HG03439 (cell line): Measurements from ENCODE around the gene CAVIN3.
"Not testable (repeated sequence)": the region's sequence is repeated elsewhere in the genome, so short reads cannot be mapped to it uniquely, and the experiment has no call there.

Source experiments
- ATAC-seq: cut with Tn5 transposase; IDR thresholded peaks from one replicate; pipeline ENCODE4 v1.9.1; 2021; ENCODE audit warnings: mild to moderate bottlenecking, moderate library complexity; ENCODE audit not compliant: unreplicated experiment

Gene CAVIN3

DNA sequence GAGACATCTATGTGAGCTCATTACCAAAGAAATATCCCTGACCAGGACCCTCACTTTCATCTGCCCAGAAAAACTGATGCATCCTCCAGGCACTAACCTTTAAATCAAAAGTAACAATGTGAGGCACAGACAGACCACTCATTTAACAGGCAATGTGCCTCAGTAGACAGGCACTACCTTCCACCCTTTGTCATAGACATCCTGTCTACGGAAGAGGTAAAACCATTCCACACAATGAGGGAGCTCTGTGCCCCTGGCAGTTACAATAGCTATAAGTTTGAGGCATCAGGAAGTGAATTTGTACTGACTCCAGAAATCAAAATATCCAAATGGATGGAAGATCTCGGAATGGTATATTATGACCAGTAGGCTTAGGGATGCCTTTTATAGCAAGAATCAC, 6.7 kb upstream of the CAVIN3 start:
- ATAC-seq, result no peak

- ATAC-seq, result no peak
Observed at GRCh38 chr11:6326303-6326702, 6.0 kb upstream of the CAVIN3 start.

- ATAC-seq, result no peak
Observed at GRCh38 chr11:6323291-6323905, 3.1 kb upstream of the CAVIN3 start.

GRCh38 chr11:6321961-6322362, 1.7 kb upstream of the CAVIN3 start:
- ATAC-seq, result no peak

DNA sequence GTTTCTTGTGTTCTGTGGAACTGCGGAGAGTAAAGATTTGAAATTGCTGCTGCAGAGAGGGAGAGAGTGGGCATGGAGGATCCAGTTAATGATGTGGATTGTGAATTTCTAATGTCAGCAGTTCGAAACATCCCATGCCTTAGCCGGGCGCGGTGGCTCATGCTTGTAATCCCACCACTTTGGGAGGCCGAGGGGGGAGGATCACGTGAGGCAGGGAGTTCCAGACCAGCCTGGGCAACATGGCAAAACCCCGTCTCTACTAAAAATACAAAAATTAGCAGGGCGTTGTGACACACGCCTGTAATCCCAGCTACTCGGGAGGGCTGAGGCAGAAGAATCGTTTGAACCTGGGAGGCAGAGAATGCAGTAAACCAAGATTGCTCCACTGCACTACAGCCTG, 1.1 kb upstream of the CAVIN3 start:
- ATAC-seq, result no peak

DNA sequence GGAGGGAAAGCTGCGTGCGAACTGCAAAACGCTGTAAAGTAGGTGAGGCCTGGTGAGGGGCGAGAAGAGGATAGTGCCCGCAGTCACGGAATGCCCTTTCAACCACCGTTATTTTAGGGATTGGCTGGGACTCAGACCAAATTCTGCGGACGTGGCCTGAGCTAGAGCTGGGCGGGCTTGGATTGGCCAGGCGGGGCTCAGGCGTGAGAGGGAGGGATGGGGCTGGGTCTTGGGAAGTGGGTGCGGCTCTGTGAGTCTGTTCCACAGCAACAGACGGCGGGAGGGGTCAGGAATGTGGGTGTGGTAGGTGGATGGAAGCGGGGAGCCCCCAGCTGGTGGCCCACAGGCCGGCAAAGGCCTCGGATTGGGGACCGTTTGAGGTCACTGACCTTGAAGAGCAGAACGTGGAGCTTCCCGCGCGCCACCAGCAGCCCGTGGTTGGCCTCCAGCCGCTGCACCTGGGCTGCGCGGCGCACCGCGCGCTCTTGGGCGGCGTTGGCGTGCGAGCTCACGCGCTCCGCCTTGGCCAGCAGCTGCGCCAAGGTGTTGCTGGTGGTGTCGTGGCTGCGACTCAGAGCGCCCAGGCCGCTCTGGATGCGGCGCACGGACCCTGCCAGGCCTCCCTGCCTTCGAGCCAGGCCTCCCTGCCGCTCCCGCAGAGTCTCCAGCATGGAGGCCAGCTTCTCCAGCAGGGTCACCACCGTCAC, 444 bp downstream of the CAVIN3 start:
- no peak for ATAC-seq

- no peak for ATAC-seq
Observed at GRCh38 chr11:6319001-6319703, 1.1 kb downstream of the CAVIN3 start.

GRCh38 chr11:6318204-6318603, 2.1 kb downstream of the CAVIN3 start:
- ATAC-seq, result no peak

DNA sequence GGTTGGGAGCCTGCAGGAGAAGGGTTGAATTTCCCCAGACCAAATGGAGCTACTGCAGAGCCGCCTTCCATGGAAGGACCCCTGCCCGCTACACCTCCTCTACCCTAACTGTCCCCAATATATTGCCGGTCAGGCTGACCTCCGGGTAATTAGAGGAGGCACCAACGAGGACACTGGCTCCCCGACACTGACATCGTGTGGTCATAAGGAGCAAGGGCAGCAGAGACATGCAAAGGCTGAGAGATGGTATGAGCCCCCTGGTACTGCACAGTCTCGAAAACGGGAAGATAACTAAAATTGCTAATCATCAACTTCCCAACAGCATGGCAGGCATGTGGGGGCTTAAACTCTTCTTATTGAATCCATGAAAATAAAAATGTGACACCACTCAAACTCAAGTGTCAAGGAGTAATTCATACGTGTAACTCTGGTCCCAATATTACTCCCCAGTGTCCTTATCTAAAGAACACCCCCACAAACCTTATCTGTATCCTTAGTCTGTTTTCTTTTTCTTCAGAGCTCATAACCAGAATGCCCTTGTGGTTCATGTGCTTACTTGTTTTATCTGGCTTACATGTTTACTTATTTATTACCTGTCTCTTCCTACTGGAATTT, 4.4 kb downstream of the CAVIN3 start:
- peak; percentile 77 for ATAC-seq

DNA sequence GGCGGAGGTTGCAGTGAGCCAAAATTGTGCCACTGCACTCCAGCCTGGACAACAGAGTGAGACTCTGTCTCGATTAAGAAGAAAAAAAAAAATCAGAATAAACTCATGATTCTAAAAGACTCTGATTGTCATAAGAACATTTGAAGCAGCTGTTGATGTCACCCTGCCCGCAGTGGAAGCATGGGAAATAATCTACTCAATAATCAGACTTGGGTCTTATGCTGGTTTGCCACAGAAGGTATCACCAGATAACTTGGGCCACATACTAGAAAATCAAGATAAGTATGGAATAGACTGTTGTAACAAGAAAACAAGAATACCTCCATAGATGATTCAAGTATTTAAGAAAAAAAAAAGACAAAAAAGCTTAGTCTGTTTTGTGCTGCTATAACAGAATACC, 8.2 kb downstream of the CAVIN3 start:
- ATAC-seq, result no peak

DNA sequence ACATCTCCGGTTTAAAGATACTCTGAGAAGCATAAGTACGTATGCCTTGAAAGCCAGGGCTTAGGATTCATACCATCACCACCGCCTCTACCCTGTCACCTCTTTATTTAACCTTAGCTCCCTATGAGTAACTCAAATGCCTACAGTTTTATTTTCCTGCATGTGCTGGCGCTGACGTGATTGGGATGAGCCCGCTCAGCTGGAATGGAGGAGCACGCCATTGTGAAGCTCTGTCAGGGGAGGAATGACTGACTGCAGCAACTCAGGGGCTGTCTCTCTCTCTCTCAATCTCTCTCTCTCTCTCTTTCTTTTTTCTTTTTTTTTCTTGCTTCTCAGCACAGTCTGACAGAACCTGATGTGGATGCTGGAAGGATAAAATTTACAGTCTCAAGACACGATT, 12.4 kb downstream of the CAVIN3 start:
- no peak for ATAC-seq

DNA sequence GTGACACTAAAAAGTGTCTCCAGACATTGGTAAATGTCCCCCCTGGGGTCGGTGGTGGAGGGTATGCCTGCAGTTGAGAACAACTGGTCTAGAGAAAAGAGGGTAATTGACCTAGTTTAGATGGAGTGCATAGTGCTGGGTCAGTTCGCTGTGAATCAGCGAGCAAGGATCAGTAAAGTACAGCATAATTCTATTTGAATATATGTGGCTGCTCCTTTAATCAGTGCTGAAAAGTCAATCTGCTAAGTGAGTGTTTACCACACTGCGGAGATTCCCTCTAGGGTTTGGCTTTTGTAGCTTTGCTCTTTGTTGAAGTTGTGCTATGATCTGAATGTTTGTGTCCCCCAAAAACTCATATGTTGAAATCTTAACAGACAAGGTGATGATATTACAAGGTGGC, 15.0 kb downstream of the CAVIN3 start:
- no peak for ATAC-seq

DNA sequence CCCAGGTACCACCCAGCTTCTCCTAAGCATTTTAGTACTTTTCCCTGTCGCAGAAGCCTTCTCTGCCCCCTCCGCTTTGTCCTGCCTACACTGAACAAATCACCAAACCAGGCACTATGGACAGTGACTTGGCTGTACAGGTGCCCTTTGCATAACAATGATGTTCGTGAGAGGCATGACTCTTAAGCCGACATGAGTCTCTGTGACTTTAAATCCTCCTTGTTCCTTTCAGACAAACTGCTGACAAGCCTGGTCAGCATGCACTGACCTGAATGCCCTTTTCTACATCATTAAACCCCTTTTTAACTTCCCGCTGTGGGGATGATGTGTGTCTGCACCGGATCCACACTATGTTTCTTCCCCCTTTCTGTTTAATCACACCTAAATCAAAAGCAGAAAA, 16.6 kb downstream of the CAVIN3 start:
- ATAC-seq, result no peak

DNA sequence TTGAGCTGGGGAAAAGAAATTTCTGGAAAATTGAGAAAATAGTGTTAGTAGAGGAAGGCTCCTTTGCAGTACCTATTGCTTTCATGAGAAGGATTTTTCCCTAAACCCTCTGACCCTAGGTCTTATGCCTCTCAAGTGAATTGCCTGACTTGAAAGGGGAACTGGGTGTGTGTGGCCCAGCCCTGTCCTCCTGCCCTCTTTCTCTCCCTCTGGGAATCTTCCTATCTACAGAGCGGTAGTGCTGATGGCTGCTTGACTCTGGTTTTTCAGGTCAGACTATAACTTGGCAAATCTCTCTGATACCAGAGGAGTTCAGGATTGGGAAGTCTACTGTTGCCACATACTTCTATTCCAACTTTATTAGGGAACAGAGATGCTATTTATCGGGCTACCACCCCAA, 19.2 kb downstream of the CAVIN3 start:
- ATAC-seq, result no peak

- no peak for ATAC-seq
Observed at GRCh38 chr11:6300325-6300724, 20.0 kb downstream of the CAVIN3 start.

- peak; percentile 83 for ATAC-seq
Observed at GRCh38 chr11:6298605-6299004, 21.7 kb downstream of the CAVIN3 start.

GRCh38 chr11:6297831-6298230, 22.5 kb downstream of the CAVIN3 start:
- ATAC-seq, result no peak

DNA sequence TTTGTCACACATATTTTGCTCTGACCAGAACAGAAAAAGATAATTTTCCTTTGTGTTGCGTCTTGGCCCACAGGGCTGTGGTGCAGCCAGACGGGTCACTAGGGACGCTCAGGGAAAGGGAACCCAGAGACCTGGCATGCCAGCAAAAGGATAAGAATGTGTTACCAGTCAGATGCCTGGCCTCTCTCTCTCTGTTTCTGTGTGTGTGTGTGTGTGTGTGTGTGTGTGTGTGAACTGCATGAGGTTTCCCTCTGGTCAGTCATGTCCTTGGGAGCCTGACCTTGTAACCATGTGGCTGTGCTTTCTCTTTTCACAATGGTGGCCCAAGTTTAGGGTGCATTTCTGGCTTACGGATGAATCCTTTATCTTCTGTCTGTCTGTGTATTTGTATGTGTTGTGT, 35.3 kb downstream of the CAVIN3 start:
- no peak for ATAC-seq

DNA sequence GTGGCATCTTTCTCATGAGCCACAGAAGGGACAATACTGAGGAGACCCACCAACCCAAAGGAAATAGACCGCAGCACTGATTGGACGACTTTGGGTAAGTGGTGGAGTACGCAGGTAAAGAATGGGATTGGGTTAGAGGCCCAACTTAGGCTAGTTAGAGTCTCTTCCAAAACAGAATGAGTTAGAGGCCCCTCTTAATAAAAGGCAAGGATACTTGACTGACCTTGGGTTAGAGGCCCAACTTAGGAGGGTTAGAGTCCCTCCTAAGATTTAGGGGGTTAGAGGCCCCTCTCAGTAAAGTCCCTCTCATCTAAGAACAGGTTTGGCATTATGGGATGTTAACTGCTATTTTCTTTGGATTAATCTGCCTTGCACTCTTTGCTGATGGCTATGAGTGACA, 36.1 kb downstream of the CAVIN3 start:
- no peak for ATAC-seq

DNA sequence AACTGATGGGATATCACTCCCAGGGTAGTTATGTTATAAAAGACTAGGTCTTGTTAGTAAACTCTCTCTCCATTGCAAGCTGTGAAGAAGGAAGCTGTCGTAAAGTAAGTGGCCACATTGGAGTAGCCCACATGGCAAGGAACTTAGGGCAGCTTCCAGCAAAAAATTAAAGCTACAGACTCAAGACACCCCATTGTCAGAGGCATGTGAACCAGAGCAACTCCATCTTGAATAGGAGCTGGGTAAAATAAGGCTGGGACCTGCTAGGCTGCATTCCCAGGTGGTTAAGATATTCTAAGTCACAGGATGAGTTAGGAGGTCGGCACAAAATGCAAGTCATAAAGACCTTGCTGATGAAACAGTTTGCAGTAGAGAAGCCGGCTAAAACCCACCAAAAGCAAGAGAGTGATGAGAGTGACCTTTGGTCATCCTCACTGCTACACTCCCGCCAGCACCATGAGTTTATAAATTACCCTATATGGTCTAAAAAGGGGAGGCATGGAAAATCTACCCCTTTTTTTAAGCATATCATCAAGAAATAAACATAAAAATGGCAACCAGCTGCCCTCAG, 36.8 kb downstream of the CAVIN3 start:
- ATAC-seq, result no peak

DNA sequence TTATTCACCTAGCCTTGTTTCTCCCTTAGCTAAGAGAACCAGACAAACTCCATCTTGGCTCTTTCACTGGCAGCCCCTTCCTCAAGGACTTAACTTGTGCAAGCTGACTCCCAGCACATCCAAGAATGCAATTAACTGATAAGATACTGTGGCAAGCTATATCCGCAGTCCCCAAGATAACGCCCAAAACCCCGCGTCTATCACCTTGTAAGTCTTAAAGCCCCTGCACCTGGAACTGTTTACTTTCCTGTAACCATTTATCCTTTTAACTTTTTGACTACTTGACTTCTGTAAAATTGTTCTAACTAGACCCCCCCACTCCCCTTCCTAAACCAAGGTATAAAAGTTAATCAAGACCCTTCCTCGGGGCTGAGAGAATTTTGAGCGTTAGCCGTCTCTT, 39.5 kb downstream of the CAVIN3 start:
- not testable (repeated sequence) for ATAC-seq

DNA sequence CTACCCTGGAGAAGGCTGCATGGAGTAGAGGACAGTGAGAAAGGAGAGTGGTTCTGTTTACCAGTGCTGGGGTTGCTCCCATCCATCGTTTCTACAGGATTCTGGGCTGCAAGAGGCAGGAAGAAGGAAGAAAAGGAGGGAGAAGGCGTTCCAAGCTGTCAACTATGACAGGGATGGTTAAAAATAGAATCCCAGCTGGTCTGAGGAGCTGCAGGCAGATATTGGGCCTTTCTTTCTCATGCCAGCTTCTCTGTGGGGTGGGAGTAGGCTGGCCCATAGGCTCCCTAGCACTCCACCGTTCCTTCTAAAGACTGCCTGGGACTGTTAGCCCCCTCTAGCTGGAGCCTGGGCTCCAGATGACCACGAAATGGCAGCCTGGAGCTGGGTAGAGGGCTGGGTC, 47.1 kb downstream of the CAVIN3 start:
- no peak for ATAC-seq
